Measurements from ENCODE around the gene WFDC9. TPM values are rescaled to one million over a fixed set of nuclear protein-coding genes. Genes with fewer than 3 reads are reported as not detected.

WFDC9 gene
- total and polyA plus RNA-seq, 2 of the 8 experiments (the other 6 are each of a cell fraction or from before 2014, with no cell fraction given), result not detected

DNA sequence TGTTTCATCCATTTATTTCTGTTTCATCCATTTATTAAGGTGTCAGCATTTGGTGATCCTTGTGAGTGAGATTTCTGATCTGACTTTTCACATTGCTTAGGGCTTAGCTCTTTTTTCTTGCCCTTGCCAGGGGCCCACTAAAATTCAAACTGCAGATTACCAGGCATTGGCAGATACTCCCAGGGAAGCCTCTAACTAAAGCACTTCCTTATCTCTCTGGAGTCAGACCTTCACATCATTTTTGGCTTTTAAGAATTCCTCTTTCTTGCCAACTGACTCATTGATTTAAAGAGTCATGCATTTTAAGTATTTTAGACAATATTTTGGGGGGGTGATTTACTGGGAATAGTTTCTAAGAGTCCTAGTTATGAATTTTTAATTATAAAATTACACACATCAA lies 49.4 kb downstream of the WFDC9 start:
- CTCF ChIA-PET (ENCODE audit: partially characterized antibody), result interaction anchor here (0.6 to 5.2 kb wide), 2 partner anchors 124 to 189 kb away, joined by 3 to 30 read pairs; no protein-coding TSS in a partner anchor
- no peak overlapping the region for H3K4ac ChIP-seq (replicated peaks; ENCODE audit: insufficient read length, low read depth, low read length)
- POLR2A ChIA-PET (ENCODE audit: partially characterized antibody), result no interaction called here
- H2BK120ac ChIP-seq (replicated peaks; ENCODE audit: low read depth, low read length), result no peak overlapping the region
- no peaks in the 10 kb centered on the region for H4K20me1 ChIP-seq (replicated peaks in 1 of 2; ENCODE audit: control insufficient read depth in 1 of 2, insufficient read depth in 2 of 2, low read length in 2 of 2)
- no peak overlapping the region for H2BK15ac ChIP-seq (ENCODE audit: low read length)
- H2BK12ac ChIP-seq (ENCODE audit: low read depth, low read length), result 0 out of 2 replicates have a peak overlapping the region, but pooled peaks have one; percentile 78
- no peak overlapping the region for H3K56ac ChIP-seq (replicated peaks; ENCODE audit: insufficient read length, low read depth, low read length)
- H3K18ac ChIP-seq (ENCODE audit: extremely low read depth, low read length), result no peak overlapping the region
- no peaks in the 10 kb centered on the region for H3K79me1 ChIP-seq (ENCODE audit: low read depth, low read length)
- no peak overlapping the region for H3K4me2 ChIP-seq (ENCODE audit: insufficient read depth in 1 of 2, low read depth in 2 of 2, low read length in 2 of 2)
- no peaks in the 10 kb centered on the region for H3K36me3 ChIP-seq (ENCODE audit: control insufficient read depth in 2 of 4, insufficient read depth in 4 of 4, low read length in 3 of 4)
- no peak for TF ChIP-seq JUN (IDR thresholded peaks at IDR 0.05; ENCODE audit: low read depth, low read length)
- TF ChIP-seq EGR1 (IDR thresholded peaks at IDR 0.05; ENCODE audit: borderline replicate concordance, low read depth, low read length), result no peak
- no peak for TF ChIP-seq RBBP5 (IDR thresholded peaks at IDR 0.05; ENCODE audit: borderline replicate concordance, low read depth, low read length)
- TF ChIP-seq, protein P1, sequence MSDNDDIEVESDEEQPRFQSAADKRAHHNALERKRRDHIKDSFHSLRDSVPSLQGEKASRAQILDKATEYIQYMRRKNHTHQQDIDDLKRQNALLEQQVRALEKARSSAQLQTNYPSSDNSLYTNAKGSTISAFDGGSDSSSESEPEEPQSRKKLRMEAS (IDR thresholded peaks at IDR 0.05), result no peak
- no peak for TF ChIP-seq YY1 (IDR thresholded peaks at IDR 0.05; ENCODE audit: low read depth, low read length)
- TF ChIP-seq HDAC6 (IDR thresholded peaks at IDR 0.05; ENCODE audit: low read depth, low read length), result no peak
- TF ChIP-seq CHD2 (IDR thresholded peaks at IDR 0.05; ENCODE audit: low read length), result no peak
- no peak for TF ChIP-seq USF2 (IDR thresholded peaks at IDR 0.05; ENCODE audit: low read length)
- TF ChIP-seq SIX5 (IDR thresholded peaks at IDR 0.05; ENCODE audit: low read depth, low read length), result no peak
- no peak for TF ChIP-seq JUND (IDR thresholded peaks at IDR 0.05; ENCODE audit: low read length)
- TF ChIP-seq SUZ12 (IDR thresholded peaks at IDR 0.05; ENCODE audit: low read length), result no peak
- no peak for TF ChIP-seq EP300 (IDR thresholded peaks at IDR 0.05; ENCODE audit: borderline replicate concordance in 1 of 2, low read depth in 2 of 2, low read length in 2 of 2)
- H3K23ac ChIP-seq (ENCODE audit: insufficient read length), result no peak overlapping the region
- 0 out of 2 replicates have a peak overlapping the region, but pooled peaks have one; percentile 79 for H2AFZ ChIP-seq (ENCODE audit: low read length)
- peaks cover 3 to 8% (median 6%) of the 10 kb centered on the region in 4 experiments; a peak in 5 of 7 replicates for H3K4me1 ChIP-seq (replicated peaks in 1 of 4; ENCODE audit: control insufficient read depth in 3 of 4, insufficient read depth in 4 of 4, low read length in 3 of 4)
- no peaks in the 10 kb centered on the region for H3K9me3 ChIP-seq (ENCODE audit: insufficient read depth in 2 of 2, low read depth in 1 of 2, low read length in 1 of 2)
- no peak overlapping the region for H3K4me3 ChIP-seq (ENCODE audit: extremely low read depth in 1 of 4, insufficient read depth in 2 of 4, low read depth in 3 of 4, low read length in 4 of 4)
- H2BK20ac ChIP-seq (ENCODE audit: low read length), result no peak overlapping the region
- H3K14ac ChIP-seq (ENCODE audit: insufficient read length), result no peak overlapping the region
- no peak overlapping the region for H3K27ac ChIP-seq (ENCODE audit: low read depth, low read length)
- H3K9ac ChIP-seq (replicated peaks in 1 of 4; ENCODE audit: extremely low read depth in 1 of 4, low read depth in 3 of 4, low read length in 3 of 4), result no peak overlapping the region
- H2AK5ac ChIP-seq (ENCODE audit: low read depth, low read length), result no peak overlapping the region
- no peaks in the 10 kb centered on the region for H3K23me2 ChIP-seq (ENCODE audit: low read depth, low read length)
- DNase-seq (ENCODE audit: low read depth in 1 of 2, low spot score in 2 of 2), result no peak
- H4K5ac ChIP-seq (ENCODE audit: insufficient read length, low read depth, low read length), result no peak overlapping the region
- no peak for FAIRE-seq
- no peaks in the 10 kb centered on the region for H3K27me3 ChIP-seq (replicated peaks in 1 of 4; ENCODE audit: control insufficient read depth in 3 of 4, extremely low read depth in 1 of 4, insufficient read depth in 3 of 4, low read length in 3 of 4)
- no peak overlapping the region for H4K8ac ChIP-seq (ENCODE audit: extremely low read depth, insufficient read depth, low read length)
- no peak overlapping the region for H4K91ac ChIP-seq (replicated peaks; ENCODE audit: insufficient read length, low read length)
- H3K79me2 ChIP-seq (ENCODE audit: control insufficient read depth in 1 of 2, insufficient read depth in 2 of 2, low read length in 2 of 2), result no peaks in the 10 kb centered on the region
- no peak overlapping the region for H2BK5ac ChIP-seq (ENCODE audit: low read depth, low read length)
